H1 (cell line): ENCODE data around the gene OPA3. TPM values are rescaled to one million over a fixed set of nuclear protein-coding genes. Genes with fewer than 3 reads are reported as not detected.
A peak's percentile ranks its signal among the peaks of the same experiment; 100 is the strongest.

Experiments
- CTCF ChIA-PET: fragments of 300-600 bp; sonication (Branson Sonifier 250); formaldehyde crosslinking; loops from one replicate; lab custom pipeline; 2021; ENCODE audit not compliant: partially characterized antibody; lab: Charles Lee
- POLR2A ChIA-PET: fragments of 300-600 bp; sonication (Branson Sonifier 250); formaldehyde crosslinking; loops from one replicate; lab custom pipeline; 2021; ENCODE audit warnings: inconsistent platforms; ENCODE audit not compliant: partially characterized antibody; lab: Charles Lee
- DNase-seq, 2 experiments: peaks; one replicate each; pipeline versions ENCODE4 v3.0.0 to v3.0.0-alpha.2; 2010 to 2022; ENCODE audit warnings: low spot score in 2 of 2, low read depth in 1 of 2, mixed read lengths in 1 of 2
- FAIRE-seq: peaks from 2 replicates; lab custom pipeline; 2011; peaks lifted over from hg19 to GRCh38; lab: Jason Lieb, UNC
- H2AFZ ChIP-seq: 2 replicates; pipeline ENCODE4 v1.8.1; 2012; ENCODE audit warnings: low read length, inconsistent platforms
- H2AK5ac ChIP-seq: 2 replicates; pipeline ENCODE4 v1.6.1; 2013; ENCODE audit warnings: low read depth, low read length
- H2BK120ac ChIP-seq: replicated peaks from 2 replicates; pipeline ENCODE3; 2013; ENCODE audit warnings: low read depth, low read length, inconsistent platforms
- H2BK12ac ChIP-seq: 2 replicates; pipeline ENCODE4 v1.6.1; 2013; ENCODE audit warnings: low read depth, low read length
- H2BK15ac ChIP-seq: 2 replicates; pipeline ENCODE4 v1.6.1; 2013; ENCODE audit warnings: low read length
- H2BK20ac ChIP-seq: 2 replicates; pipeline ENCODE4 v1.6.1; 2013; ENCODE audit warnings: low read length
- H2BK5ac ChIP-seq: 2 replicates; pipeline ENCODE4 v1.6.1; 2013; ENCODE audit warnings: low read depth, low read length
- H3K14ac ChIP-seq: 2 replicates; pipeline ENCODE4 v1.6.1; 2013; ENCODE audit warnings: inconsistent platforms; ENCODE audit not compliant: insufficient read length
- H3K18ac ChIP-seq: 2 replicates; pipeline ENCODE4 v1.6.1; 2013; ENCODE audit warnings: low read length; ENCODE audit errors: extremely low read depth
- H3K23ac ChIP-seq: 2 replicates; pipeline ENCODE4 v1.6.1; 2013; ENCODE audit warnings: inconsistent platforms; ENCODE audit not compliant: insufficient read length
- H3K23me2 ChIP-seq: 2 replicates; pipeline ENCODE4 v1.6.1; 2013; ENCODE audit warnings: low read depth, low read length
- H3K27ac ChIP-seq: 2 replicates; pipeline ENCODE4 v1.6.1; 2011; ENCODE audit warnings: low read depth, low read length, inconsistent platforms
- H3K27me3 ChIP-seq, 4 experiments: replicated peaks in 1 of 4; 1 replicate in 1 of 4; 2 replicates in 3 of 4; pipeline versions ENCODE4 v1.6.1 to v1.8.1; 2011 to 2013; ENCODE audit warnings: low read length in 3 of 4, mild to moderate bottlenecking in 3 of 4, inconsistent platforms in 2 of 4, mixed read lengths in 2 of 4, moderate library complexity in 1 of 4; ENCODE audit not compliant: control insufficient read depth in 3 of 4, insufficient read depth in 3 of 4; ENCODE audit errors: extremely low read depth in 1 of 4
- H3K36me3 ChIP-seq, 4 experiments: 2 replicates each; pipeline versions ENCODE4 v1.6.1 to v1.8.1; 2011 to 2013; ENCODE audit warnings: mild to moderate bottlenecking in 4 of 4, low read length in 3 of 4, moderate library complexity in 2 of 4, control low read depth in 1 of 4, inconsistent platforms in 1 of 4; ENCODE audit not compliant: insufficient read depth in 4 of 4, control insufficient read depth in 2 of 4
- H3K4ac ChIP-seq: replicated peaks from 2 replicates; pipeline ENCODE3; 2013; ENCODE audit warnings: low read length, low read depth, mixed read lengths, inconsistent platforms; ENCODE audit not compliant: insufficient read length
- H3K4me1 ChIP-seq, 4 experiments: replicated peaks in 1 of 4; 1 replicate in 1 of 4; 2 replicates in 3 of 4; pipeline versions ENCODE4 v1.6.1 to v1.8.1; 2011 to 2013; ENCODE audit warnings: low read length in 3 of 4, inconsistent platforms in 2 of 4, mixed read lengths in 1 of 4; ENCODE audit not compliant: insufficient read depth in 4 of 4, control insufficient read depth in 3 of 4
- H3K4me2 ChIP-seq, 2 experiments: 2 replicates each; pipeline versions ENCODE4 v1.6.1 to v1.8.1; 2011 to 2013; ENCODE audit warnings: low read depth in 2 of 2, low read length in 2 of 2, control low read depth in 1 of 2, inconsistent platforms in 1 of 2, mild to moderate bottlenecking in 1 of 2; ENCODE audit not compliant: insufficient read depth in 1 of 2
- H3K4me3 ChIP-seq, 4 experiments: fragments of 200-600, 300-600 bp in 1 of 4; sonication (generic), shearing (Covaris generic), sonication (Bioruptor Twin) in 1 of 4; 2 replicates each; pipeline versions ENCODE4 v1.5.1 to v1.8.1; 2011 to 2016; ENCODE audit warnings: low read length in 4 of 4, low read depth in 3 of 4, control low read depth in 2 of 4, inconsistent platforms in 2 of 4, mild to moderate bottlenecking in 2 of 4, mixed read lengths in 1 of 4, moderate library complexity in 1 of 4; ENCODE audit not compliant: insufficient read depth in 2 of 4; ENCODE audit errors: extremely low read depth in 1 of 4
- H3K56ac ChIP-seq: replicated peaks from 2 replicates; pipeline ENCODE3; 2013; ENCODE audit warnings: low read depth, mild to moderate bottlenecking, mixed read lengths, low read length, inconsistent platforms; ENCODE audit not compliant: insufficient read length
- H3K79me1 ChIP-seq: 2 replicates; pipeline ENCODE4 v1.6.1; 2013; ENCODE audit warnings: low read depth, low read length, control low read depth
- H3K79me2 ChIP-seq, 2 experiments: 2 replicates each; pipeline versions ENCODE4 v1.6.1 to v1.8.1; 2012 to 2013; ENCODE audit warnings: low read length in 2 of 2, mild to moderate bottlenecking in 2 of 2, inconsistent platforms in 1 of 2; ENCODE audit not compliant: insufficient read depth in 2 of 2, control insufficient read depth in 1 of 2
- H3K9ac ChIP-seq, 4 experiments: replicated peaks in 1 of 4; 1 replicate in 1 of 4; 2 replicates in 3 of 4; pipeline versions ENCODE4 v1.6.1 to v1.8.1; 2011 to 2013; ENCODE audit warnings: low read depth in 3 of 4, low read length in 3 of 4, control low read depth in 2 of 4, mild to moderate bottlenecking in 2 of 4, moderate library complexity in 2 of 4, inconsistent platforms in 1 of 4; ENCODE audit errors: extremely low read depth in 1 of 4
- H3K9me3 ChIP-seq, 2 experiments: 2 replicates each; pipeline versions ENCODE4 v1.6.1 to v1.8.1; 2012 to 2013; ENCODE audit warnings: mild to moderate bottlenecking in 2 of 2, moderate library complexity in 2 of 2, control low read depth in 1 of 2, inconsistent platforms in 1 of 2, low read depth in 1 of 2, low read length in 1 of 2, mixed read lengths in 1 of 2; ENCODE audit not compliant: insufficient read depth in 2 of 2
- H4K20me1 ChIP-seq, 2 experiments: replicated peaks in 1 of 2; 2 replicates each; pipeline versions ENCODE3 to v1.8.1; 2011 to 2013; ENCODE audit warnings: inconsistent platforms in 2 of 2, low read length in 2 of 2, mild to moderate bottlenecking in 1 of 2; ENCODE audit not compliant: insufficient read depth in 2 of 2, control insufficient read depth in 1 of 2
- H4K5ac ChIP-seq: 2 replicates; pipeline ENCODE4 v1.6.1; 2013; ENCODE audit warnings: low read length, low read depth, mixed read lengths, inconsistent platforms; ENCODE audit not compliant: insufficient read length
- H4K8ac ChIP-seq: 2 replicates; pipeline ENCODE4 v1.8.0; 2013; ENCODE audit warnings: mild to moderate bottlenecking, moderate library complexity, low read length, inconsistent platforms; ENCODE audit not compliant: insufficient read depth; ENCODE audit errors: extremely low read depth
- H4K91ac ChIP-seq: replicated peaks from 2 replicates; pipeline ENCODE3; 2013; ENCODE audit warnings: low read length, mixed read lengths, inconsistent platforms; ENCODE audit not compliant: insufficient read length
- ATF2 ChIP-seq: IDR thresholded peaks from 2 replicates; pipeline ENCODE4 v1.6.1; 2012; ENCODE audit warnings: low read length, inconsistent platforms
- BRCA1 ChIP-seq: IDR thresholded peaks from 2 replicates; pipeline ENCODE4 v1.6.1; 2012; ENCODE audit warnings: low read depth, low read length, improper control_type of control experiment
- CHD1 ChIP-seq: IDR thresholded peaks from 2 replicates; pipeline ENCODE4 v1.6.1; 2012; ENCODE audit warnings: low read depth, low read length, improper control_type of control experiment
- CHD2 ChIP-seq: IDR thresholded peaks from 2 replicates; pipeline ENCODE4 v1.6.1; 2012; ENCODE audit warnings: low read length, improper control_type of control experiment
- POLR2A ChIP-seq, 2 experiments: IDR thresholded peaks; 1 replicate in 1 of 2; 2 replicates in 1 of 2; pipeline ENCODE4 v1.6.1; 2011; ENCODE audit warnings: low read depth in 2 of 2, low read length in 2 of 2, mild to moderate bottlenecking in 2 of 2; ENCODE audit errors: control extremely low read depth in 1 of 2
- POU5F1 ChIP-seq: IDR thresholded peaks from 2 replicates; pipeline ENCODE4 v1.6.1; 2011; ENCODE audit warnings: low read depth, mild to moderate bottlenecking, low read length, moderate library complexity
- SAP30 ChIP-seq: fragments of 300-600 bp; sonication (generic); IDR thresholded peaks from 2 replicates; pipeline ENCODE4 v1.7.1; 2012; ENCODE audit warnings: low read length, moderate library complexity, mild to moderate bottlenecking, inconsistent platforms; ENCODE audit not compliant: insufficient read depth, insufficient replicate concordance
- SP1 ChIP-seq: IDR thresholded peaks from 2 replicates; pipeline ENCODE4 v1.6.1; 2011; ENCODE audit warnings: low read depth, low read length
- TAF7 ChIP-seq: optimal IDR thresholded peaks from 2 replicates; pipeline ENCODE3; 2011; ENCODE audit warnings: low read depth, mild to moderate bottlenecking, inconsistent platforms, low read length, moderate library complexity, borderline replicate concordance
- WGBS, 2 experiments: shearing (Covaris generic) in 1 of 2; methylation state at CpG; one replicate each; pipeline versions ENCODE4 v1.1.6 to v1.1.7; 2013 to 2015; ENCODE audit warnings: low lambda C conversion rate in 2 of 2, mixed read lengths in 2 of 2, inconsistent platforms in 1 of 2, low coverage in 1 of 2, missing lambda C conversion rate in 1 of 2; ENCODE audit not compliant: insufficient replicate concordance in 2 of 2, insufficient coverage in 1 of 2, insufficient read length in 1 of 2; ENCODE audit errors: extremely low coverage in 1 of 2, missing lambda C conversion rate in 1 of 2; 5-methylcytosine and 5-hydroxymethylcytosine counted together
- polyA plus RNA-seq, 7 experiments: library from polyadenylated mRNA; depleted of rRNA in 3 of 7; stranded (reverse) in 5 of 7; unstranded in 2 of 7; fragments of >200 nt in 5 of 7; fragments of 200-250 nt in 2 of 7; gene quantifications; 1 replicate in 5 of 7; 2 replicates in 1 of 7; 4 replicates in 1 of 7; pipeline versions ENCODE4 v1.2.1 to v1.2.3, GENCODE V29; 2011 to 2013; ENCODE audit warnings: missing spikeins in 2 of 7, mixed read lengths in 2 of 7
- total RNA-seq: library from RNA; stranded (reverse); fragmentation: NEBNext Ultra II Directional; extraction: Animal tissue kit (Norgen Biotek cat#: 25700); gene quantifications from 2 replicates; pipeline ENCODE4 v1.2.1, GENCODE V29; 2021

The OPA3 gene
- total and polyA plus RNA-seq, 2 of the 8 experiments (the other 6 are each of a cell fraction or from before 2014, with no cell fraction given) = 12.5 to 14.5 TPM

GRCh38 chr19:45615795-45616703 is 31.4 kb upstream of the OPA3 start:
- peaks cover 2 to 15% (median 4%) of the 10 kb centered on the region in 4 experiments for H3K36me3 ChIP-seq
- peak overlapping the region; percentile 92; the same call in 1 of the 2 replicates for H2BK15ac ChIP-seq
- H2BK12ac ChIP-seq = 0 out of 2 replicates have a peak overlapping the region, but pooled peaks have one; percentile 1
- no peak overlapping the region for H3K23ac ChIP-seq
- H2BK20ac ChIP-seq = no peak overlapping the region
- peak overlapping the region; percentile 99 for H3K18ac ChIP-seq
- peak overlapping the region; percentile 87 for H4K5ac ChIP-seq
- H4K91ac ChIP-seq = peak overlapping the region; percentile 79
- H3K4ac ChIP-seq = peak overlapping the region; percentile 87
- H2AK5ac ChIP-seq = no peak overlapping the region
- H3K27ac ChIP-seq = peak overlapping the region; percentile 86
- peak overlapping the region; percentile 55 to 79 (median 72); a peak in 6 of 7 replicates for H3K9ac ChIP-seq
- no peaks in the 10 kb centered on the region for H4K20me1 ChIP-seq
- no peaks in the 10 kb centered on the region for H3K9me3 ChIP-seq
- no peak overlapping the region for H3K14ac ChIP-seq
- H3K56ac ChIP-seq = peak overlapping the region; percentile 65
- no peaks in the 10 kb centered on the region for H3K27me3 ChIP-seq
- peak; percentile 98 to 99 for DNase-seq
- H3K4me1 ChIP-seq = peaks cover 0 to 6% (median 2%) of the 10 kb centered on the region in 4 experiments; a peak in 5 of 7 replicates
- peak overlapping the region; percentile 80 to 89 (median 86) for H3K4me3 ChIP-seq
- WGBS, 2 experiments = 8% methylated on average over 28 of the region's 37 CpGs; no CpG with 5 or more reads in 1 of the 2 experiments
- H2BK120ac ChIP-seq = peak overlapping the region; percentile 76
- ChIA-PET POLR2A (interaction anchor here (0.6 to 7.1 kb wide), 17 partner anchors 9 to 171 kb away, joined by 3 to 119 read pairs (median 4); partner anchors contain the start of genes EML2, GIPR and SIX5), CTCF (interaction anchor here (0.8 to 5.6 kb wide), 10 partner anchors 9 to 89 kb away, joined by 3 to 67 read pairs (median 4); no protein-coding TSS in a partner anchor)
- H3K79me1 ChIP-seq = no peaks in the 10 kb centered on the region
- peak overlapping the region; percentile 95; the same call in 1 of the 2 replicates for H4K8ac ChIP-seq
- H2BK5ac ChIP-seq = peak overlapping the region; percentile 88
- H3K4me2 ChIP-seq = peak overlapping the region; percentile 83 to 91
- peak overlapping the region; percentile 78; the same call in 1 of the 2 replicates for H2AFZ ChIP-seq
- H3K79me2 ChIP-seq = no peaks in the 10 kb centered on the region
- peaks cover 7% of the 10 kb centered on the region; the same call in 1 of the 2 replicates for H3K23me2 ChIP-seq
- FAIRE-seq = peak; percentile 80
- TF ChIP-seq SP1 = peak; percentile 80; the same call in 1 of the 2 replicates
- TF ChIP-seq TAF7 = peak; percentile 31
- TF ChIP-seq SAP30 = no peak
- peak; percentile 57; the same call in 1 of the 2 replicates for TF ChIP-seq CHD1
- TF ChIP-seq BRCA1 = no peak
- TF ChIP-seq ATF2 = no peak
- 0 out of 2 replicates have a peak, but pooled peaks have one; percentile 36 for TF ChIP-seq CHD2
- no peak for TF ChIP-seq POU5F1
- TF ChIP-seq POLR2A (IDR thresholded peaks at IDR 0.05; ENCODE audit: control extremely low read depth in 1 of 2, low read depth in 2 of 2, low read length in 2 of 2) = peak; percentile 69 to 92
